WTC11 (cell line): ENCODE data around the gene C1QTNF2. TPM values are rescaled to one million over a fixed set of nuclear protein-coding genes. Genes with fewer than 3 reads are reported as not detected.

ENCODE experiments used
- ATAC-seq: fragments of 200-7000 bp; cut with Tn5 transposase; 2 replicates; pipeline ENCODE4 v1.10.0; 2021; ENCODE audit warnings: mild to moderate bottlenecking, moderate library complexity
- CTCF ChIA-PET: fragments of 300-600 bp; sonication (Branson Sonifier 250); formaldehyde crosslinking; loops from one replicate; lab custom pipeline; 2021; ENCODE audit warnings: antibody characterized with exemption; lab: Charles Lee
- POLR2A ChIA-PET: fragments of 350-600 bp; sonication (Branson Sonifier 250); formaldehyde crosslinking; loops from one replicate; lab custom pipeline; 2021; ENCODE audit warnings: antibody characterized with exemption; lab: Charles Lee
- DNase-seq: peaks from one replicate; pipeline ENCODE4 v3.0.0; 2021; ENCODE audit warnings: low spot score
- H3K27ac Mint-ChIP-seq: 2 replicates; pipeline ENCODE4 v1.8.0; 2021; ENCODE audit warnings: mixed read lengths
- H3K27me3 Mint-ChIP-seq: 2 replicates; pipeline ENCODE4 v1.8.0; 2021; ENCODE audit warnings: low read depth, mild to moderate bottlenecking, moderate library complexity, mixed read lengths
- H3K36me3 Mint-ChIP-seq: 2 replicates; pipeline ENCODE4 v1.8.0; 2021; ENCODE audit warnings: mixed read lengths
- H3K4me1 Mint-ChIP-seq: 2 replicates; pipeline ENCODE4 v1.8.0; 2022; ENCODE audit warnings: mixed read lengths
- H3K4me3 Mint-ChIP-seq: 2 replicates; pipeline ENCODE4 v1.8.0; 2021; ENCODE audit warnings: mild to moderate bottlenecking, moderate library complexity, mixed read lengths
- H3K9me3 Mint-ChIP-seq: 2 replicates; pipeline ENCODE4 v1.8.0; 2021; ENCODE audit warnings: mixed read lengths
- AR ChIP-seq: fragments of 250-450 bp; sonication (Bioruptor Pico); IDR thresholded peaks from 2 replicates; pipeline ENCODE4 v1.9.0; 2021; ENCODE audit warnings: mild to moderate bottlenecking
- CREM ChIP-seq: sonication (generic); formaldehyde crosslinking; IDR thresholded peaks from 2 replicates; pipeline ENCODE4 v1.8.1; 2022; ENCODE audit warnings: mild to moderate bottlenecking, missing genetic modification reagents, moderate library complexity
- ESRRA ChIP-seq: sonication (generic); formaldehyde crosslinking; IDR thresholded peaks from 2 replicates; pipeline ENCODE4 v1.8.1; 2022; ENCODE audit warnings: mild to moderate bottlenecking, missing genetic modification reagents, borderline replicate concordance
- ETV6 ChIP-seq: sonication (generic); formaldehyde crosslinking; IDR thresholded peaks from 2 replicates; pipeline ENCODE4 v1.8.1; 2022; ENCODE audit warnings: mild to moderate bottlenecking, missing genetic modification reagents
- FOXP1 ChIP-seq: sonication (generic); formaldehyde crosslinking; IDR thresholded peaks from 2 replicates; pipeline ENCODE4 v1.8.0; 2022; ENCODE audit warnings: missing genetic modification reagents, mild to moderate bottlenecking, moderate library complexity, borderline replicate concordance
- GABPB1 ChIP-seq: sonication (generic); formaldehyde crosslinking; IDR thresholded peaks from 2 replicates; pipeline ENCODE4 v1.8.1; 2023; ENCODE audit warnings: mild to moderate bottlenecking, missing genetic modification reagents
- GTF2I ChIP-seq: fragments of 250-450 bp; sonication (Bioruptor Pico); conservative IDR thresholded peaks from 2 replicates; pipeline ENCODE4 v1.4.0; 2021; ENCODE audit warnings: mild to moderate bottlenecking
- JUN ChIP-seq: sonication (generic); formaldehyde crosslinking; IDR thresholded peaks from 2 replicates; pipeline ENCODE4 v1.8.0; 2023; ENCODE audit warnings: mild to moderate bottlenecking, missing genetic modification reagents
- NR1H2 ChIP-seq: sonication (generic); formaldehyde crosslinking; IDR thresholded peaks from 2 replicates; pipeline ENCODE4 v1.9.0; 2021; ENCODE audit warnings: mild to moderate bottlenecking, moderate library complexity, missing genetic modification reagents
- RORB ChIP-seq: fragments of 250-450 bp; sonication (Bioruptor Pico); IDR thresholded peaks from 2 replicates; pipeline ENCODE4 v1.9.0; 2021; ENCODE audit warnings: mild to moderate bottlenecking
- SMAD4 ChIP-seq: sonication (generic); formaldehyde crosslinking; IDR thresholded peaks from 2 replicates; pipeline ENCODE4 v1.8.0; 2022; ENCODE audit warnings: mild to moderate bottlenecking, missing genetic modification reagents
- SP1 ChIP-seq: sonication (generic); formaldehyde crosslinking; conservative IDR thresholded peaks from 2 replicates; pipeline ENCODE4 v1.8.1; 2022; ENCODE audit warnings: missing genetic modification reagents
- TEAD1 ChIP-seq: sonication (generic); formaldehyde crosslinking; IDR thresholded peaks from 2 replicates; pipeline ENCODE4 v1.8.0; 2022; ENCODE audit warnings: mild to moderate bottlenecking, missing genetic modification reagents
- TEAD4 ChIP-seq: sonication (generic); formaldehyde crosslinking; IDR thresholded peaks from 2 replicates; pipeline ENCODE4 v1.8.0; 2022; ENCODE audit warnings: mild to moderate bottlenecking, missing genetic modification reagents
- USF2 ChIP-seq: sonication (generic); formaldehyde crosslinking; IDR thresholded peaks from 2 replicates; pipeline ENCODE4 v1.8.1; 2023; ENCODE audit warnings: mild to moderate bottlenecking, missing genetic modification reagents, moderate library complexity
- ZNF281 ChIP-seq: sonication (generic); formaldehyde crosslinking; IDR thresholded peaks from 2 replicates; pipeline ENCODE4 v1.8.0; 2023; ENCODE audit warnings: mild to moderate bottlenecking, missing genetic modification reagents
- ZNF416 ChIP-seq: fragments of 250-450 bp; sonication (Bioruptor Pico); IDR thresholded peaks from 2 replicates; pipeline ENCODE4 v1.9.0; 2021; ENCODE audit warnings: mild to moderate bottlenecking, inconsistent platforms
- ZNF425 ChIP-seq: fragments of 250-450 bp; sonication (Bioruptor Pico); conservative IDR thresholded peaks from 2 replicates; pipeline ENCODE4 v1.9.0; 2021; ENCODE audit warnings: mild to moderate bottlenecking
- total RNA-seq: library from RNA; stranded (reverse); gene quantifications from 3 replicates; pipeline ENCODE4 v1.2.3, GENCODE V29; 2021
- TF ChIP-seq, protein P1 (sequence below): sonication (generic); formaldehyde crosslinking; IDR thresholded peaks from 2 replicates; pipeline ENCODE4 v1.8.0; 2023; ENCODE audit warnings: missing genetic modification reagents
- TF ChIP-seq, protein P2 (sequence below): fragments of 250-450 bp; sonication (Bioruptor Pico); IDR thresholded peaks from 2 replicates; pipeline ENCODE4 v1.9.0; 2021; ENCODE audit warnings: mild to moderate bottlenecking

C1QTNF2 gene
- total RNA-seq, 1 experiment from 2014 or later = 0.52 TPM

DNA sequence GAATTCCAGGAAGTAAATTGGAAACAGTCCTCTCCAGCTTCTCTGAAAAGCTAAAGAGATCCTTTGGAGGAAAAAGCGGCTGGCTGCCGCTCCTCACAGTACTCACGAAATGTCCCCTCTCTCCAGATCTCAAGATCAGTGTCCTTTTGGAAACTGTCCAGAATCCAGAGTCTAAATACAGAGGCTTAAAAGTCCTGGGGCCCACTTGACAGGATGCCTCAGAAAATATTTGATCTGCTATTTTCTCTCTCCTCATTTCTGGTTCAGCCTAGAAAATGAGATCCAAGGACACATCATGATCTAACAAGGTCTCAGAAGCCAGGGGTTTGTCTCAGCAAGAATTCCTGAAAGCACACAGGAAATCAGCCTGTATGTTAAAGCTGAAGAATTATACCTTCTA, 7.2 kb downstream of the C1QTNF2 start:
- ATAC-seq (no peak), DNase-seq (no peak)
- TF ChIP-seq SP1 (CRISPR knock-in tag) (no peak), ESRRA (CRISPR knock-in tag) (no peak), GABPB1 (CRISPR knock-in tag) (no peak), ETV6 (CRISPR knock-in tag) (no peak), JUN (CRISPR knock-in tag) (no peak), SMAD4 (CRISPR knock-in tag) (no peak), RORB (CRISPR knock-in tag) (no peak), ZNF416 (CRISPR knock-in tag) (no peak), GTF2I (CRISPR knock-in tag) (no peak), NR1H2 (no peak), TEAD1 (no peak), FOXP1 (CRISPR knock-in tag) (no peak), AR (CRISPR knock-in tag) (no peak), USF2 (CRISPR knock-in tag) (no peak), TEAD4 (no peak), ZNF281 (CRISPR knock-in tag) (no peak), CREM (no peak)
- TF ChIP-seq, protein P1, sequence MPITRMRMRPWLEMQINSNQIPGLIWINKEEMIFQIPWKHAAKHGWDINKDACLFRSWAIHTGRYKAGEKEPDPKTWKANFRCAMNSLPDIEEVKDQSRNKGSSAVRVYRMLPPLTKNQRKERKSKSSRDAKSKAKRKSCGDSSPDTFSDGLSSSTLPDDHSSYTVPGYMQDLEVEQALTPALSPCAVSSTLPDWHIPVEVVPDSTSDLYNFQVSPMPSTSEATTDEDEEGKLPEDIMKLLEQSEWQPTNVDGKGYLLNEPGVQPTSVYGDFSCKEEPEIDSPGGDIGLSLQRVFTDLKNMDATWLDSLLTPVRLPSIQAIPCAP (CRISPR knock-in tag) = no peak
- ChIA-PET POLR2A (no interaction called here), CTCF (interaction anchor here (1.1 kb wide), 1 partner anchor 28 kb away, joined by 3 read pairs; no protein-coding TSS in a partner anchor)
- Mint-ChIP-seq H3K36me3 (no peaks in the 10 kb centered on the region), H3K27me3 (peaks cover 3% of the 10 kb centered on the region; the same call in 1 of the 2 replicates), H3K27ac (no peak overlapping the region), H3K4me3 (no peak overlapping the region), H3K9me3 (no peaks in the 10 kb centered on the region), H3K4me1 (peaks cover 13% of the 10 kb centered on the region)

GRCh38 chr5:160361624-160362228, 8.7 kb downstream of the C1QTNF2 start:
- no peak overlapping the region for H3K4me3 Mint-ChIP-seq
- DNase-seq = no peak
- CTCF ChIA-PET = interaction anchor here (0.7 to 1.6 kb wide), 2 partner anchors 16 to 17 kb away, joined by 3 read pairs; no protein-coding TSS in a partner anchor
- POLR2A ChIA-PET = interaction anchor here (1.1 kb wide), 1 partner anchor 56 kb away, joined by 3 read pairs; no protein-coding TSS in a partner anchor
- H3K27ac Mint-ChIP-seq = no peak overlapping the region
- peaks cover 17% of the 10 kb centered on the region for H3K4me1 Mint-ChIP-seq
- H3K36me3 Mint-ChIP-seq = no peaks in the 10 kb centered on the region
- no peaks in the 10 kb centered on the region for H3K9me3 Mint-ChIP-seq
- no peak for ATAC-seq
- H3K27me3 Mint-ChIP-seq = no peaks in the 10 kb centered on the region; the same call in 1 of the 2 replicates
- no peak for TF ChIP-seq ZNF425 (CRISPR knock-in tag)
- TF ChIP-seq, protein P2, sequence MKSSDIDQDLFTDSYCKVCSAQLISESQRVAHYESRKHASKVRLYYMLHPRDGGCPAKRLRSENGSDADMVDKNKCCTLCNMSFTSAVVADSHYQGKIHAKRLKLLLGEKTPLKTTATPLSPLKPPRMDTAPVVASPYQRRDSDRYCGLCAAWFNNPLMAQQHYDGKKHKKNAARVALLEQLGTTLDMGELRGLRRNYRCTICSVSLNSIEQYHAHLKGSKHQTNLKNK (CRISPR knock-in tag) = no peak
